ENCODE measurements around the gene TBX3.
"Not testable (repeated sequence)": the region's sequence is repeated elsewhere in the genome, so short reads cannot be mapped to it uniquely, and the experiment has no call there.

The TBX3 gene

GRCh38 chr12:114684098-114684869 is at the start of gene TBX3:
Gene TBX3 (minus strand): TSS chr12:114684175. CDS start chr12:114683200, 975 bp downstream.
- no peaks in the 10 kb centered on the region for H3K27me3 ChIP-seq (replicated peaks; ENCODE audit: control insufficient read depth, insufficient read depth, low read length)
- peak within 1 kb of the TSS; percentile 98 for H3K9ac ChIP-seq (ENCODE audit: low read length)
- DNase-seq (ENCODE audit: low read depth) = peak; percentile 99
- H3K9me3 ChIP-seq (ENCODE audit: control insufficient read depth, low read length) = no peaks in the 10 kb centered on the region
- peaks cover 4% of the 10 kb centered on the region for H3K4me1 ChIP-seq (ENCODE audit: control insufficient read depth, insufficient read depth, low read length)
- H3K36me3 ChIP-seq (ENCODE audit: control insufficient read depth, insufficient read depth, low read length, severe bottlenecking) = peaks cover under 1% of the 10 kb centered on the region
- peak within 1 kb of the TSS; percentile 98 for H3K4me3 ChIP-seq (ENCODE audit: low read length)

- no peaks in the 10 kb centered on the region for H3K36me3 ChIP-seq (ENCODE audit: control insufficient read depth, insufficient read depth, low read length, severe bottlenecking)
- H3K27me3 ChIP-seq (replicated peaks; ENCODE audit: control insufficient read depth, insufficient read depth, low read length) = peaks cover 18% of the 10 kb centered on the region
- DNase-seq (ENCODE audit: low read depth) = no peak
- H3K4me3 ChIP-seq (ENCODE audit: low read length) = no peak overlapping the region
- H3K9me3 ChIP-seq (ENCODE audit: control insufficient read depth, low read length) = no peaks in the 10 kb centered on the region
- no peaks in the 10 kb centered on the region for H3K4me1 ChIP-seq (ENCODE audit: control insufficient read depth, insufficient read depth, low read length)
- H3K9ac ChIP-seq (ENCODE audit: low read length) = no peak overlapping the region
These were observed 48.6 kb upstream of the TBX3 start for GRCh38 chr12:114732426-114733030.

- Histone ChIP-seq H3K27me3 (replicated peaks; ENCODE audit: control insufficient read depth, insufficient read depth, low read length) (peaks cover 4% of the 10 kb centered on the region), H3K36me3 (ENCODE audit: control insufficient read depth, insufficient read depth, low read length, severe bottlenecking) (no peaks in the 10 kb centered on the region), H3K9me3 (ENCODE audit: control insufficient read depth, low read length) (no peaks in the 10 kb centered on the region), H3K9ac (ENCODE audit: low read length) (no peak overlapping the region), H3K4me1 (ENCODE audit: control insufficient read depth, insufficient read depth, low read length) (no peaks in the 10 kb centered on the region), H3K4me3 (ENCODE audit: low read length) (no peak overlapping the region)
- peak; percentile 42 for DNase-seq (ENCODE audit: low read depth)
These were observed 45.8 kb upstream of the TBX3 start for GRCh38 chr12:114729731-114730130.

- Histone ChIP-seq H3K9me3 (ENCODE audit: control insufficient read depth, low read length) (no peaks in the 10 kb centered on the region), H3K4me3 (ENCODE audit: low read length) (no peak overlapping the region), H3K36me3 (ENCODE audit: control insufficient read depth, insufficient read depth, low read length, severe bottlenecking) (no peaks in the 10 kb centered on the region), H3K4me1 (ENCODE audit: control insufficient read depth, insufficient read depth, low read length) (no peaks in the 10 kb centered on the region), H3K27me3 (replicated peaks; ENCODE audit: control insufficient read depth, insufficient read depth, low read length) (no peaks in the 10 kb centered on the region), H3K9ac (ENCODE audit: low read length) (no peak overlapping the region)
- DNase-seq (ENCODE audit: low read depth) = no peak
These were observed 42.2 kb upstream of the TBX3 start for GRCh38 chr12:114726092-114726710.

GRCh38 chr12:114722176-114722575 is 38.2 kb upstream of the TBX3 start:
- H3K4me3 ChIP-seq (ENCODE audit: low read length); H3K9ac ChIP-seq (ENCODE audit: low read length); H3K36me3 ChIP-seq (ENCODE audit: control insufficient read depth, insufficient read depth, low read length, severe bottlenecking); H3K4me1 ChIP-seq (ENCODE audit: control insufficient read depth, insufficient read depth, low read length); DNase-seq (ENCODE audit: low read depth); H3K27me3 ChIP-seq (replicated peaks; ENCODE audit: control insufficient read depth, insufficient read depth, low read length); H3K9me3 ChIP-seq (ENCODE audit: control insufficient read depth, low read length): not testable (repeated sequence)

- Histone ChIP-seq H3K9ac (ENCODE audit: low read length) (no peak overlapping the region), H3K4me1 (ENCODE audit: control insufficient read depth, insufficient read depth, low read length) (peaks cover 8% of the 10 kb centered on the region), H3K9me3 (ENCODE audit: control insufficient read depth, low read length) (no peaks in the 10 kb centered on the region), H3K27me3 (replicated peaks; ENCODE audit: control insufficient read depth, insufficient read depth, low read length) (peaks cover 7% of the 10 kb centered on the region), H3K4me3 (ENCODE audit: low read length) (no peak overlapping the region), H3K36me3 (ENCODE audit: control insufficient read depth, insufficient read depth, low read length, severe bottlenecking) (no peaks in the 10 kb centered on the region)
- no peak for DNase-seq (ENCODE audit: low read depth)
These were observed 37.3 kb upstream of the TBX3 start for GRCh38 chr12:114721266-114721665.

- Histone ChIP-seq H3K4me1 (ENCODE audit: control insufficient read depth, insufficient read depth, low read length) (no peaks in the 10 kb centered on the region), H3K27me3 (replicated peaks; ENCODE audit: control insufficient read depth, insufficient read depth, low read length) (peaks cover 12% of the 10 kb centered on the region), H3K4me3 (ENCODE audit: low read length) (no peak overlapping the region), H3K9me3 (ENCODE audit: control insufficient read depth, low read length) (peaks cover 5% of the 10 kb centered on the region), H3K36me3 (ENCODE audit: control insufficient read depth, insufficient read depth, low read length, severe bottlenecking) (no peaks in the 10 kb centered on the region), H3K9ac (ENCODE audit: low read length) (no peak overlapping the region)
- DNase-seq (ENCODE audit: low read depth) = no peak
These were observed 29.7 kb upstream of the TBX3 start for GRCh38 chr12:114713466-114714215.

- no peak overlapping the region for H3K4me3 ChIP-seq (ENCODE audit: low read length)
- peaks cover 5% of the 10 kb centered on the region for H3K9me3 ChIP-seq (ENCODE audit: control insufficient read depth, low read length)
- H3K9ac ChIP-seq (ENCODE audit: low read length) = no peak overlapping the region
- no peaks in the 10 kb centered on the region for H3K4me1 ChIP-seq (ENCODE audit: control insufficient read depth, insufficient read depth, low read length)
- no peak for DNase-seq (ENCODE audit: low read depth)
- H3K36me3 ChIP-seq (ENCODE audit: control insufficient read depth, insufficient read depth, low read length, severe bottlenecking) = no peaks in the 10 kb centered on the region
- peaks cover 5% of the 10 kb centered on the region for H3K27me3 ChIP-seq (replicated peaks; ENCODE audit: control insufficient read depth, insufficient read depth, low read length)
These were observed 27.7 kb upstream of the TBX3 start for GRCh38 chr12:114711689-114712152.

- H3K4me1 ChIP-seq (ENCODE audit: control insufficient read depth, insufficient read depth, low read length) = no peaks in the 10 kb centered on the region
- no peaks in the 10 kb centered on the region for H3K36me3 ChIP-seq (ENCODE audit: control insufficient read depth, insufficient read depth, low read length, severe bottlenecking)
- H3K9me3 ChIP-seq (ENCODE audit: control insufficient read depth, low read length) = peaks cover 5% of the 10 kb centered on the region
- DNase-seq (ENCODE audit: low read depth) = no peak
- peaks cover 5% of the 10 kb centered on the region for H3K27me3 ChIP-seq (replicated peaks; ENCODE audit: control insufficient read depth, insufficient read depth, low read length)
- H3K9ac ChIP-seq (ENCODE audit: low read length) = no peak overlapping the region
- H3K4me3 ChIP-seq (ENCODE audit: low read length) = no peak overlapping the region
These were observed 26.2 kb upstream of the TBX3 start for GRCh38 chr12:114710151-114710550.

GRCh38 chr12:114709112-114709511 is 25.1 kb upstream of the TBX3 start:
- H3K27me3 ChIP-seq (replicated peaks; ENCODE audit: control insufficient read depth, insufficient read depth, low read length) = peaks cover 5% of the 10 kb centered on the region
- H3K9ac ChIP-seq (ENCODE audit: low read length) = no peak overlapping the region
- peaks cover 5% of the 10 kb centered on the region for H3K9me3 ChIP-seq (ENCODE audit: control insufficient read depth, low read length)
- no peak for DNase-seq (ENCODE audit: low read depth)
- H3K4me1 ChIP-seq (ENCODE audit: control insufficient read depth, insufficient read depth, low read length) = no peaks in the 10 kb centered on the region
- H3K36me3 ChIP-seq (ENCODE audit: control insufficient read depth, insufficient read depth, low read length, severe bottlenecking) = no peaks in the 10 kb centered on the region
- H3K4me3 ChIP-seq (ENCODE audit: low read length) = no peak overlapping the region

GRCh38 chr12:114708598-114708997 is 24.6 kb upstream of the TBX3 start:
- not testable (repeated sequence) for H3K4me1 ChIP-seq (ENCODE audit: control insufficient read depth, insufficient read depth, low read length); H3K36me3 ChIP-seq (ENCODE audit: control insufficient read depth, insufficient read depth, low read length, severe bottlenecking); DNase-seq (ENCODE audit: low read depth); H3K4me3 ChIP-seq (ENCODE audit: low read length); H3K9me3 ChIP-seq (ENCODE audit: control insufficient read depth, low read length); H3K9ac ChIP-seq (ENCODE audit: low read length); H3K27me3 ChIP-seq (replicated peaks; ENCODE audit: control insufficient read depth, insufficient read depth, low read length)

Measured in adipocyte (in vitro differentiated cells).